ENCODE results near the gene PISD. TPM values are rescaled to one million over a fixed set of nuclear protein-coding genes. Genes with fewer than 3 reads are reported as not detected.

Gene PISD
- total RNA-seq, 2 experiments from 2014 or later: 34.7 to 40.0 TPM

DNA sequence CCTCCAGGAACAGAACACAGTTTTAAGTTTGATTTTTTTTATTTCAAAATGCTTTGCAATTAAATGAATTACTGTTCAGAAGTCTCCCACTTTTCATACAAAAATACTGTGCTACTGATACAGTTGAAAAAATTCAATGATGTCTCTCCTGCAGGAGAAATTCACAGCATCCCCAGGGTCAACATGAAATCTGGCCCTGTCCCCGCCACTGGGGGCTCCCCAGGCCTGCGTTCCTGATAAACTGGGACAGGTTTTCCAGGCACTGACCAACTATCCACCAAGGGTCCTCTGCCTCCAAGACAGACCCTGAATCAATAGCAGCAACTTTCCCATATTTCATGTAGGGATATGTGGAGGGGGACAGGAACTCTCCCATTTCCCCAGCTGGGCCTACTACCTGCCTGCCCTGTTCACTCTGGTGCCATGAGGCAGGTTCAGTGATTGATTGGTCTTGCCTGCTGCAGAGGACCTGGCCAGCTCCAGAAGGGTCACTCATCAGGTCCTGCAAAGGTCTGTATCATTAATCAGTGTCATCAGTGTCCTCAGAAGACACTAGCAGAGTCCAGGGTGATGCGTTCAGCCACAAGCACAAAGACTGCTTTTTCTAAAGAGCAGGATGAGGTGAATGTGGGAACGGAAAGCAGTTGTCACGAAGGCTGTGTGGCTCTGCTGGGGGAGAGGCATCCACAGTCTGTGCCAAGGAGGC lies 43.4 kb downstream of the PISD start:
- no peaks in the 10 kb centered on the region for H3K27me3 Mint-ChIP-seq
- no peaks in the 10 kb centered on the region for H3K9me3 Mint-ChIP-seq (ENCODE audit: low read depth)
- no peak overlapping the region for H3K27ac Mint-ChIP-seq
- peaks cover 7% of the 10 kb centered on the region for H3K36me3 Mint-ChIP-seq
- ATAC-seq (no peak), DNase-seq (no peak)
- CTCF ChIA-PET: interaction anchor here (1.5 to 3.3 kb wide), 3 partner anchors 12 to 15 kb away, joined by 5 to 10 read pairs (median 10); no protein-coding TSS in a partner anchor
- peaks cover 32% of the 10 kb centered on the region for H3K4me1 Mint-ChIP-seq
- no peak overlapping the region for H3K4me3 Mint-ChIP-seq

DNA sequence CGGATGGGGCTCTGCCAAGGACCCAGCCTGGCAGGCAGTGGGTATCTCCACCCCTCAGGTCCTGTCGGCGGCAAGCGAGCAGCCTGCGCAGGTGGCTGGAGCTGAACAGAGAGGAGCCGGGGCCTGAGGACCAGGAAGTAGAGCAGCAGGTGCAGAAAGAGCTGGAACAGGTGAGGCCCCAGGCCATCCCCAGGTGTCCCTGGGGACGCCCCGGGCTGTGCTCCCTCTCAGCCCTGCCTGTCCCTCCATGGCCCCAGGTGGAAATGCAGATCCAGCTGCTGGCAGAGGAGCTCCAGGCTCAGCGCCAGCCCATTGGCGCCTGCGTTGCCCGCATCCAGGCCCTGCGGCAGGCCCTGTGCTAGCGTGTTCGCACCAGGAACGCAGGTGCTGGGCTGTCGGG lies 44.0 kb downstream of the PISD start:
- DNase-seq: no peak
- Mint-ChIP-seq H3K9me3 (ENCODE audit: low read depth) (no peaks in the 10 kb centered on the region), H3K4me1 (peaks cover 32% of the 10 kb centered on the region), H3K27me3 (no peaks in the 10 kb centered on the region), H3K36me3 (peaks cover 7% of the 10 kb centered on the region), H3K27ac (no peak overlapping the region), H3K4me3 (no peak overlapping the region)
- no peak for ATAC-seq
- CTCF ChIA-PET: interaction anchor here (2.7 kb wide), 1 partner anchor 12 kb away, joined by 10 read pairs; no protein-coding TSS in a partner anchor

DNA sequence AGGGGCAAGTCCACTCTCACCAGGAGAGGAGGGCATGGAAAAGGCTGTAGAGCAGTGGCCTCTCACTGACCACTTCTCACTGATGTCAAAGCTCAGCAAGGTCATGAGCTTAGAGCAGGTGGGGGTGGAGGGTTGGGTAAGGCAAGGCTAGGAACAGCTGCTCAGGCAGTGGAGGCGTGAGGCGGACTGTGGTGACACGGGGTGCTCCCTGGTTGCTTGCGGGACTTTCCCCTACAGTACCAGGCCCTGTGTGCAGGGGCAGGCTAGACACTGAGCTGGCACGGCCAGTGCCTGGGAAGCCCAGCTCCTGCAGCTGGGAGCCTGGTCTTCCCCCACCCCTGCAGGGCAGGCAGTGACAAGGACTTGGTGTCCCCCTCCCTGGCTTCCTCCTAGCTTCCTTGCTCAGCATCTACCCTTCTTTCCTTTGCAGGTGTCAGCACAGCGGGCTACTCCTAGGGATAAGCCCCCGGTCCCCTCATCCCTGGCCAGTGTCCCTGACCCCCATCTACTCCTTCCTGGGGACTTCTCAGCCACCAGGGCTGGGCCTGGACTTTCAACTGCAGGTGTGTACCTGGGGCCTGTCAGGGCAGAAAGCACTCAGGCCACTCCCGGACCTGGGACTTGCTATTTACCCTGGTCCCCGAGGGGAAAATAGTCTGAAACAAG lies 45.6 kb downstream of the PISD start:
- Mint-ChIP-seq H3K27me3 (no peaks in the 10 kb centered on the region), H3K4me3 (no peak overlapping the region), H3K9me3 (ENCODE audit: low read depth) (no peaks in the 10 kb centered on the region), H3K4me1 (peaks cover 24% of the 10 kb centered on the region), H3K27ac (peak overlapping the region; percentile 77), H3K36me3 (peaks cover 11% of the 10 kb centered on the region)
- CTCF ChIA-PET: interaction anchor here (2.7 kb wide), 1 partner anchor 14 kb away, joined by 10 read pairs; no protein-coding TSS in a partner anchor
- ATAC-seq (no peak), DNase-seq (no peak)

DNA sequence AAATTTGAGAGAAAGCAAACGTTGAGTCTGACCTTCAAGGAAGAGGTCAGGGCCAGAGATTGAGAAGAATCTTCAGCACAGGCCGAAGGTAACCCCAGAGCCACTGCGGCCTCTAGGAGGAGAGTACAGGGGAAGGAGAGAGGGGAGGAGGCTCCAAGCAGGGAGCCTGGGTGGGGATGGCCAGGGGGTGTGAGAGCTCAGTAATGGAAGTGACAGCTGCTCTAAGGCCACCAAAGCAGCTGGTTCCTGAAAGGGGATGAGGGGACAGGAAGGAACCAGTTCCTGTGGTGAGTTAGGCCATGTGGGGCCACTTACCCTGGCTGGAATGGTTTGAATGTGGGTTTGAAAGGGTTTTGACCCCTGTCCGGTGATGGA lies 46.1 kb downstream of the PISD start:
- Mint-ChIP-seq H3K9me3 (ENCODE audit: low read depth) (no peaks in the 10 kb centered on the region), H3K4me3 (no peak overlapping the region), H3K36me3 (peaks cover 15% of the 10 kb centered on the region), H3K4me1 (peaks cover 21% of the 10 kb centered on the region), H3K27ac (peak overlapping the region; percentile 77), H3K27me3 (no peaks in the 10 kb centered on the region)
- DNase-seq (no peak), ATAC-seq (no peak)
- CTCF ChIA-PET: interaction anchor here (2.7 kb wide), 1 partner anchor 15 kb away, joined by 10 read pairs; no protein-coding TSS in a partner anchor

DNA sequence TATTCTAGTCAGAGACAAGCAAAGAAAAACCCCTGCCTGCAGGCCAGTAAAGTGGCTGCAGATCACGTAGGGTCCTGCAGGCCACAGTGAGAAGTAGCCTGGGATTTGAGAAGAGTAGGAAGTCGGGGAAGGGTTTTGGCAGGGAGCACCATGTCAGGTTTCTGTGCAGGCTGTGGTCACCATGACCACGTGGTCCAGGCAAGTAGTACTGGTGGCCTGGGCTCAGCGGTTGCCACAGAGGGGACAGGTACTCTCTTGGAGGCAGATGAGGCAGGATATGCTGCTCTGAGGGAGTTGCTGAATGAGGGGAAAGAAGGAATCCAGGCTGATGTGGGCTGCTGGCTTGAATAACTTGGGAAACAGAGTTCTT lies 46.5 kb downstream of the PISD start:
- Mint-ChIP-seq H3K4me1 (peaks cover 21% of the 10 kb centered on the region), H3K27ac (peak overlapping the region; percentile 77), H3K9me3 (ENCODE audit: low read depth) (no peaks in the 10 kb centered on the region), H3K27me3 (no peaks in the 10 kb centered on the region), H3K4me3 (no peak overlapping the region), H3K36me3 (peaks cover 16% of the 10 kb centered on the region)
- DNase-seq (no peak), ATAC-seq (no peak)
- CTCF ChIA-PET: interaction anchor here (1.4 kb wide), 1 partner anchor 17 kb away, joined by 3 read pairs; no protein-coding TSS in a partner anchor

DNA sequence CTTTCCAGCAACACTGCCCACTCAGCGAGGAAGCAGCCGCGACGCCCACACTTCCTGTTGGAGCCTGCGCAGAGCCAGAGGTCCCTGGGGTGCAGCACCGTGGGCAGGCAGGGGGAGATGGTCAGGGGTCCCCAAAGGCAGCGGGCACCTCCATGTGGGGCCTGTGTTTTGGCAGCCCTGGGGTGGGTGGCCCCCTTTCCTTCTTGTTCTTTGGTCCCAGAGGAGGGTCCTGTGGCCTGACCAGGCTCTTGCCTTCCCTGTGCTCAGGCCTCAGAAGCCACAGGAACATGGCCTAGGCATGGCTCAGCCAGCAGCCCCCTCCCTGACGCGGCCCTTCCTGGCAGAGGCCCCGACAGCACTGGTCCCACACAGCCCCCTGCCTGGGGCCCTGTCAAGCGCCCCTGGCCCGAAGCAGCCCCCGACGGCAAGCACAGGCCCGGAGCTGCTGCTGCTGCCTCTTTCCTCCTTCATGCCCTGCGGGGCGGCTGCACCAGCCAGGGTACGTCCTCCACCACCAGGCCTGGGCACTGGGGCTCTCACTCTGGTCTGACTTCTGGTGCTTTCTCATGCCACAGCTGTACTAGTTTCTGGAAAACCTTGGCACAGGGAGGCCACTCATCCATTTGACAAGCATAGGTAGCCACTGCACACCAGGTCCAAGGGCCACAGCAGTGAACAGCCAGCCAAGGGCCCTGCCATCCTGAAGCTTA lies 47.1 kb downstream of the PISD start:
- H3K36me3 Mint-ChIP-seq: peaks cover 18% of the 10 kb centered on the region
- H3K27ac Mint-ChIP-seq: peak overlapping the region; percentile 77
- H3K4me1 Mint-ChIP-seq: peaks cover 21% of the 10 kb centered on the region
- no peak for DNase-seq
- ATAC-seq: no peak
- no peaks in the 10 kb centered on the region for H3K9me3 Mint-ChIP-seq (ENCODE audit: low read depth)
- H3K4me3 Mint-ChIP-seq: no peak overlapping the region
- no peaks in the 10 kb centered on the region for H3K27me3 Mint-ChIP-seq
- CTCF ChIA-PET: interaction anchor here (1.4 kb wide), 1 partner anchor 18 kb away, joined by 3 read pairs; no protein-coding TSS in a partner anchor

DNA sequence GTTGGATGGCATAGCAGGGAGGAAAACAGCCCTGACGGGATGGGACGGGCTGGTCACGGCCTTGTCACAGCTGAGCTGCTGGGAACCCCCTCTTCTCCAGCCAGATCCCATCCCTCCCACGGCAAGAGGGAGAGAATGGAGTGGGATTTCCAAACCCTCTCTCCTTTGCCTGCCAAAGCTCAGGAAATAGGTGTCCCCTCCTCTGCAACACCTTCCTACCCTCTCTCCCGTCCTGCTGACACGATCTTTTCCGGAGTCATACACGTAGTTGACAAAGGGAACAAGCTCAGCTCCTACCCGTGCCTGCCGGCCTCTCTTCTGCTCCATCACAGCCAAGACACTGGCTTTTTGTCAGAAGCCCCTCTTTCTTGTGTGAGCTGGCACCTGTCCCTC lies 48.1 kb downstream of the PISD start:
- DNase-seq: no peak
- H3K4me3 Mint-ChIP-seq: no peak overlapping the region
- H3K4me1 Mint-ChIP-seq: peaks cover 21% of the 10 kb centered on the region
- no peaks in the 10 kb centered on the region for H3K27me3 Mint-ChIP-seq
- H3K36me3 Mint-ChIP-seq: peaks cover 14% of the 10 kb centered on the region
- peak overlapping the region; percentile 51 for H3K27ac Mint-ChIP-seq
- no peak for ATAC-seq
- CTCF ChIA-PET: interaction anchor here (1.5 to 2.4 kb wide), 2 partner anchors 11 to 16 kb away, joined by 5 to 9 read pairs; no protein-coding TSS in a partner anchor
- no peaks in the 10 kb centered on the region for H3K9me3 Mint-ChIP-seq (ENCODE audit: low read depth)

DNA sequence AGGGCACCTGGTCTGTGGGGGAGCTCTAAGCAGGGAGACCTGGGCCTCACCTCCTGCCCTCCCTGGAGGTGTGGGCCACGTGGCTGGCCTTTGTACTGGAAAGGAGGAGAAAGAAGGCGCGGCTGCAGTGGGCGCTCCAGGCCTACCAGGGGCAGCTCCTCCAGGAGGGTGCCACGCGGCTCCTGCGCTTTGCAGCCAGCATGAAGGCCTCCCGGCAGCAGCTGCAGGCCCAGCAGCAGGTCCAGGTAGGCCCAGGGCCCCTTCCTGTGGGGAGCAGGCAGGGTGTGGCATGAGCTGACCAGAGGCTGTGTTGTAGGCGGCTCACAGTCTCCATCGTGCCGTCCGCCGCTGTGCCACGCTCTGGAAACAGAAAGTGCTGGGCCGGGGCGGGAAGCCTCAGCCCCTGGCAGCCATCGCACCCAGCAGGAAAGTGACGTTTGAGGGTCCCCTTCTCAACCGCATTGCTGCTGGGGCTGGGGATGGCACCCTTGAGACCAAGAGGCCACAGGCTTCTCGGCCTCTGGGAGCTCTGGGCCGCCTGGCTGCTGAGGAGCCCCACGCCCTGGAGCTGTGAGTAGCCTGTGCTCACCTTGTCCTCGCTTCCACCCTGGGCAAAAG lies 48.6 kb downstream of the PISD start:
- Mint-ChIP-seq H3K27ac (peak overlapping the region; percentile 51), H3K9me3 (ENCODE audit: low read depth) (no peaks in the 10 kb centered on the region), H3K27me3 (no peaks in the 10 kb centered on the region), H3K4me1 (peaks cover 21% of the 10 kb centered on the region), H3K4me3 (no peak overlapping the region), H3K36me3 (peaks cover 12% of the 10 kb centered on the region)
- DNase-seq: no peak
- ATAC-seq: no peak
- CTCF ChIA-PET: interaction anchor here (1.5 to 2.4 kb wide), 2 partner anchors 11 to 17 kb away, joined by 5 to 9 read pairs; no protein-coding TSS in a partner anchor

DNA sequence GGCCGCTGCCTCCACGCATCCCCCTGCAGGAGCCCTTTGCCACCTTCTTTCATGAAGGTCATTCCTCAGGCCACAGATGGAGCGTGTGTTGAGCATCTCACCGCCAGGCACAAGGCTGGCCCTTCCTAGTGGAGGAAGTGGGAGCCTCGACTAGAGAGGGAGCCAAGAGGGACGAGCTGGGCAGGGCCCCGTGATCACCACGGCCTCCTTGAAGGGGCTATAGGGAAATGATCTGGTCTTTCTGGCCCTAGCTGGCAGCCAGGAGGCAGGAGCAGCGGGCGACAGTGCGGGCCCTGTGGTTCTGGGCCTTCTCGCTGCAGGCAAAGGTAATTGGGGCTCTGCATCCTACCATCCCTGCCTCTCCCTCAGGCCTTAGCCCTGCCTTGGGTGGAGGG lies 49.1 kb downstream of the PISD start:
- no peak overlapping the region for H3K4me3 Mint-ChIP-seq

DNA sequence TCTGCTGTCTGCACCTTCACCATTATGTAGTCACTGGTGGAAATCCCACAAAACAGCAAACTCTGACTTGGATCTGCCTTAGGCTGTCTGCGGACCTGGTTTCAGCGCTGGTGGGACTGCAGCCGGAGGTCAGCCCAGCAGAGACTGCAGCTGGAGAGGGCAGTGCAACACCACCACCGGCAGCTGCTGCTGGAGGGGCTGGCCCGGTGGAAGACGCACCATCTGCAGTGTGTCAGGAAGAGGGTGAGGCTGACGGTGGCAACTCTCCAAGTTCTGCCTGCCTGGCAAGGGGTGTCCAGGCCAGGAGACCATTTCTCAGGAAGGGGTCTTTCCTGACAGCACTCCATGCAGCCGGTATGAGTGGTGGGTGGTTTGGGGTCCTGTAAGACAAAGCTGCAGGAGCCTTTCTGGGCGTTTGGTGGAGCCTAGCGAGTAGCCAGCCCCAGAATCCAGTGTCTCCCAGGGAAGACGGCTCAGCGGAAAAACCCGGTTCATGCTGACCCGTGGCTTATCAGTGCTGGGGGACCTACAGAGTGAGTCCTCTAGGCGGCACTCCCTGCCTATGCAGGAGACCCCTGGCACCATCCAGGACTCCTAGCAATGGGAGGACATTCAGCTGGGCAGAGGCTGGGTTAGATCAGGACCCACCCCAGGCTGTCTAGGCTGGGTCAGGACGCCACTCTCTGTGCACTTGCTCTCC lies 50.8 kb downstream of the PISD start:
- CTCF ChIA-PET: no interaction called here
- DNase-seq (no peak), ATAC-seq (no peak)
- Mint-ChIP-seq H3K27me3 (no peaks in the 10 kb centered on the region), H3K4me1 (peaks cover 19% of the 10 kb centered on the region), H3K36me3 (peaks cover 17% of the 10 kb centered on the region), H3K9me3 (ENCODE audit: low read depth) (no peaks in the 10 kb centered on the region), H3K4me3 (no peak overlapping the region), H3K27ac (no peak overlapping the region)

More for the DNA sequence above, 49.1 kb downstream of the PISD start:
- DNase-seq: no peak
- H3K27me3 Mint-ChIP-seq: no peaks in the 10 kb centered on the region
- H3K9me3 Mint-ChIP-seq (ENCODE audit: low read depth): no peaks in the 10 kb centered on the region
- peaks cover 12% of the 10 kb centered on the region for H3K36me3 Mint-ChIP-seq
- ATAC-seq: no peak
- CTCF ChIA-PET: interaction anchor here (1.5 to 2.4 kb wide), 2 partner anchors 12 to 17 kb away, joined by 5 to 9 read pairs; no protein-coding TSS in a partner anchor
- H3K27ac Mint-ChIP-seq: no peak overlapping the region
- peaks cover 21% of the 10 kb centered on the region for H3K4me1 Mint-ChIP-seq

DNA sequence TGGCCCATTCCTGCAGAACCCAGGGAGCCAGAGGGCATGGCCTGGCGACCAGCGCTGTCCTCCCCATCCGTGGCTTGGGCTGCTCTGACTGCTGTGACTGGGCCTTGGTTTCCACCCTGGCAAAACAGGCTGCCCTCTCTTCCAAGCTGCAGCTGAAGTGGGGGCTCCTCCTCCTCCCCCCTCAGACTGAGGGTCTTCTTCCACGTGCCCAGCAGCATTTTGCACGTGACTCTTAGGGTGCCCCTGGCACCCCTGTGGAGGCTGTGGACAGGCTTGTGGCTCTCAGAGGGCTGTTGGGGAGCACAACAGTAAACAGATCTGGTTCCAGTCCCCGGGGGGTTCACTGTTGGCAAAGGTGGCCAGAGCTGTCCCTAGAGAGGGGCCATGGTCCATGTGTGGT lies 51.4 kb downstream of the PISD start:
- peaks cover 21% of the 10 kb centered on the region for H3K36me3 Mint-ChIP-seq
- H3K27ac Mint-ChIP-seq: no peak overlapping the region
- ATAC-seq: no peak
- no peaks in the 10 kb centered on the region for H3K27me3 Mint-ChIP-seq
- no peak for DNase-seq
- CTCF ChIA-PET: no interaction called here
- no peak overlapping the region for H3K4me3 Mint-ChIP-seq
- peaks cover 13% of the 10 kb centered on the region for H3K4me1 Mint-ChIP-seq
- H3K9me3 Mint-ChIP-seq (ENCODE audit: low read depth): no peaks in the 10 kb centered on the region

DNA sequence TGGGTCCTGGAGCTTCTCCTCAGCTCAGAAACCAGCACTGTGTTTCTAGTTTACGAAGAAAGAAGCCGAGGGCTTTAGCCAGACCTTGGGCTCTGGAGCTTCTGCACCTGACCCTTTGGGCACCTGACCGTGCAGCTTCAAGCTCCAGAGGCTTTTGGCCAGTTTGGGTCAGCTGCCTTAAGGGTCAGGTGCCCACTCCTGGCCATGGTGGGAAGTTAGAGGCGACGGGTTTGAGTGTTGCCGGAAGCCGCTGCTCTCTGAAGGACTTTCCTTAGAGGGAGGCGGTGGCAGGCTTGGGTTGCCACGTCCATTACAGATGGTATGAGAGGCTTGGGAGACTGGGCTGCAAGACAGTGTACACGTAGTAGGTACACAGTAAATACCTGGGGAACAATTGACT lies 52.3 kb downstream of the PISD start:
- Mint-ChIP-seq H3K36me3 (peaks cover 23% of the 10 kb centered on the region), H3K27me3 (no peaks in the 10 kb centered on the region), H3K9me3 (ENCODE audit: low read depth) (no peaks in the 10 kb centered on the region), H3K27ac (no peak overlapping the region), H3K4me3 (no peak overlapping the region), H3K4me1 (peaks cover 7% of the 10 kb centered on the region)
- ATAC-seq: no peak
- CTCF ChIA-PET: no interaction called here
- DNase-seq: no peak

DNA sequence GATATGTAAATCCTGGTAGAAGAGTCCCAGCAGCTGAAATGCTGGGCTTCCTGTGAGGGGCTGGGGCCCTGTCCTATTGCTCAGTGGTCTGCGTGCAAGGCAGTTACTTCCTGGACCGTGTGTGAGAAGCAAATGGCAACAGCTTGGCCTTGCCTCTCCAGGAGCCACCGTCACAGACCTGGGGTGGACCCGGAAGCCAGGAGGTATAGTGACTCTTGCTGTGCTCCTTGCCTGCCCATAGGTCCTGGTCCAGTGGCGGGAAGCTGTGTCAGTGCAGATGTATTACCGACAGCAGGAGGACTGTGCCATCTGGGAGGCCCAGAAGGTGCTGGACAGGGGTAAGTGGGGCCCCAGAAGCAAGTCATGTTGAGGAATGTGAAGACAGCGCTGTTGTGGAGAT lies 54.3 kb downstream of the PISD start:
- DNase-seq (no peak), ATAC-seq (no peak)
- no peaks in the 10 kb centered on the region for H3K9me3 Mint-ChIP-seq (ENCODE audit: low read depth)
- CTCF ChIA-PET: no interaction called here
- H3K4me3 Mint-ChIP-seq: no peak overlapping the region
- no peaks in the 10 kb centered on the region for H3K4me1 Mint-ChIP-seq
- peaks cover 27% of the 10 kb centered on the region for H3K36me3 Mint-ChIP-seq
- no peak overlapping the region for H3K27ac Mint-ChIP-seq
- no peaks in the 10 kb centered on the region for H3K27me3 Mint-ChIP-seq
